ENCODE measurements around the gene CACNA2D1.

The CACNA2D1 gene

DNA sequence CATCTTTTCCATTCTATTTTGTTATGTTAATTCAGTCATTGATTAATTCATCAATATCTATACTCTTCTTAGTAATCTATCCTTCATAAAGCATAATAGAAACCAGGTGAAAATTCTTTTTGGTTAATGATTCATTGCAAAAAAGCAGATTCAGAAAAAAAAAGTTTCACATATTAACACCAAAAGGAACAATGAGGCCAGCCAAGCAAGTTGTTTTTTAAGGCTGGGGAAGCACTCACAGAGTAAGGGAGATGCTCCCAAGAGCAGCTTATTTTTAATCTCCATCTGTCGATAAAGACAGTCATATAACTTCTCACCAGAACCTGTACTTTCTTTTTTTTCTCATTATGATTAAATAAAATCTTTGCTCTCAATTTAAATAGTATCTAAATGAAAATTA lies 95.8 kb downstream of the CACNA2D1 start:
- in situ Hi-C loops (cut with HindIII; ENCODE audit: low sequenced_read_pairs): no loop called here

DNA sequence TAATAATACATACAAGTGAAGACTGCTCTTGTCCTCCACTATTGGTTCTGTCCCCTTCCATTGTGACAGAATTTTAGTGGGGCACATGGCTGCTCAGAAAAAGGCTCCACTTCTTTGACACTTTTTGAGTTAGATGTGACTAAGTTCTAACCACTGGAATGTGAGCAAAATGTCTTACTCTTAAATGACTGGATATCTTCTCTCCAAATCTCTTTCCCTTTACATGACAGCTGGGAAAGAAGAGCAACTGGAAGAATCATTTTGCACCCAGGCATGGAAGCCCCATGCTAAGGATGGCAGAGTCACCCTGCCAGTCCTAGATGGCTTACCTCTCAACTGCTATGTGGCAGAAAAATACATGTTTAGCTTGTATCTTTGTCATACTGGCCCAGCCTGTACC lies 97.7 kb downstream of the CACNA2D1 start:
- in situ Hi-C loops (cut with HindIII; ENCODE audit: low sequenced_read_pairs): no loop called here

DNA sequence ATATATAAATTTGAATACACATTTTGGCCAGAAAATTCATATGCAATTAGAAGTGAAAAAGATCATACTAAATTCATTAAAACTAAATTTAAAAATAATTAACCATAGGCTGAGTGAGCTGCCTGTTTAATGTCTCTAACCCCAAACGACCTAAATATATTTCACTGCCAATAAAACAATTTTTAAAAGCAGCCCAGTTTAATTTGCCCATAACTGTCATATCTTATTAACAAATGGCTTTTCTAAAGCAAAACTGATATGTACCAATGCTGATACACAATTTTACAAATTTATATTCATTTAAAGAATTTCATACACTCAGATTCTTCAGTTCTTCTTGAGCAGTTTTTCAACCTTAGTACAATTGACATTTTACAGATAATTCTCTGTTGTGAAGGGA lies 99.9 kb downstream of the CACNA2D1 start:
- in situ Hi-C loops (cut with HindIII; ENCODE audit: low sequenced_read_pairs): no loop called here

DNA sequence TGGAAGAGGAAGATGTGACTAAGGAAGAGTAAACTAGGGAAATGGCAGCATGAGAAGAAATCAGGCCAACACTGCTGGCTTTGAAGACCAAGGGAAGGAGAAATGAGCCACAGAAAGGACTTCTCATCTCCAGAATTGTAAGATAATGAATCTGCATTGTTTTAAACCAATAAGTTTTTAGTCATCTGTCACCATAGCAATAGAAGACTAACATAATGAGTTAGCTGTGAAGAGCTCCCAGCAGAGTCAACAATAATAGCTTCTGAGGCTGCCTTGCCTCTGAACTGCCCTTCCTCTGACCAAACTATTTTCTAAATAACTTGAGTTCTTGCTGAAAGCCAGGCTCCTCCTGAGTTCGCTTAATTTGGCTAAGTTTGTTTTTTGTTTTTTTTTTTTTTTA lies 103.6 kb downstream of the CACNA2D1 start:
- in situ Hi-C loops (cut with HindIII; ENCODE audit: low sequenced_read_pairs): no loop called here

DNA sequence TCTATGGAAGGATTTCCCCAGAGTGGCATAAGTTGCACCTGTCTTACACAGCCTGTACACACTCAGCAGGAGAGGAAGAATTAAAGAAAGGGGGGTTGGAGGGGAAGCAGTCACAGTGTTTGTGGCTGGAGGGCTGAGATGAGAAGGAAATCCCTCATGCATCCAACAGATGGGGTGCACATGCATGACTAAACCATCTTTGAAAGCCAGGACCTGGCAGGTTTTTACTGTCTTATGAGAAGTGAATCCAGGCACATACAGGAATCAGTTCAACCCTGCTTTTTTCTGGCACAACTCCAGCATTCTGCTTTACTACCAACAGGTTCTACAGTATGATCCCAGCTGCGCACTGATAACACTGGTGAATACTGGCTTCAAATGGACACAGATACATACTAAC lies 107.7 kb downstream of the CACNA2D1 start:
- in situ Hi-C loops (cut with HindIII; ENCODE audit: low sequenced_read_pairs): no loop called here

DNA sequence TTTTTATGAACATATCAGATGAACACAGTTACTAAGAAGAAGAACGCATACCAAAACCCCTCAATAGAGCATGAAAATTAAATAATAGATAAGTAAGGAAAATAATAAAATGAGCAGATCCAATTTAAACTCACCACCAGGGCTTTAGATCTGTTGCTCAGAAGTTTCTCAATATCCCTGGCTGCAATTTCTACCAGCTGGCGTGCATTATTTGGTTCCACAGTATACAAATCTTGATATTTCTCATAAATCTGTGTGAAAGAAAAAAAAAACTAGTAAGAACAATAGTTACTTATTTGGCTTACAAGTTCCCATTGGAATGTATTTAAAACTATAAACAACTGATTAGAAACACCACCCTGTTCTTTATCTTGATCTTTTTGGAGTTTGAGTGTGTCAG lies 108.6 kb downstream of the CACNA2D1 start:
- in situ Hi-C loops (cut with HindIII; ENCODE audit: low sequenced_read_pairs): no loop called here

DNA sequence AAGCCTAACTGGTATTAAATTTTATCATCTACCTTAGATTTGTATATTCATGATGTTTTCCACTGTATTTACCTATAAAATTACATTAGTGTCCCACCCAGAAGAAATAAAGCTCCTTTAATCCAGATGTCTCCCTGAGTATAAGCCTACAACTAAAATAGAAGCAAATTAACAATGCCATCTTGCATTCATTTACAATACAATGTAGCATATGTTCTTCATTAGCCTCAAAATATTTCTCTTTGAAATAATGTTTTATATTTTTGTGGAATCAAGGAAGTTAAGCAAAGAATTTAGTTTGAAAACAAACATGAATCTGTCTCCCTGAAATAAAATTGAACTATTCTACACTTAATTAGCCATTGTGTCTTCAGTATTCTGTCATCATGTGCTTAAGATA lies 112.3 kb downstream of the CACNA2D1 start:
- in situ Hi-C loops (cut with HindIII; ENCODE audit: low sequenced_read_pairs): no loop called here

DNA sequence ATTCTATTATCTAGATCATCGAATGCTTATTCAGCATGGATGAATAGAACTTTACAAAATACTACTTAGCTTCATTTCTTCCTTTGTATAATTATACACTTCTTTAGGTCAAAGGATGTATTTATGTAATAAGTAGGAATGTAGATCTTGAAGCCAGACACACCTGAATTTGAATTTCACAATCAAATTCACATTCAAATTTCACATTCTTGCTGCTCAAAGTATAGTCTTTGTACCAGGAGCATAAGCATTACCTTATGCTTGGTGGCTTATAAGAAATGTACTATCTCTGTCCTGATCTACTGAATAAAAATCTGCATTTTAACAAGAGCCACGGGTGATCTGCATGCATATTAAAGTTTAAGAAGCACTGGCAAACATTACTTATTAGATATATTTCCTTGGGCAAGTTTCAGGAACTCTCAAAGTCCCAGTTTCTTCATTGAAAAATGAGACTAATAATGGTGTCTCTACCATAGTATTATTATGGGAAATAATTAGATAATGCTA lies 112.8 kb downstream of the CACNA2D1 start:
- in situ Hi-C loops (cut with HindIII; ENCODE audit: low sequenced_read_pairs): no loop called here

DNA sequence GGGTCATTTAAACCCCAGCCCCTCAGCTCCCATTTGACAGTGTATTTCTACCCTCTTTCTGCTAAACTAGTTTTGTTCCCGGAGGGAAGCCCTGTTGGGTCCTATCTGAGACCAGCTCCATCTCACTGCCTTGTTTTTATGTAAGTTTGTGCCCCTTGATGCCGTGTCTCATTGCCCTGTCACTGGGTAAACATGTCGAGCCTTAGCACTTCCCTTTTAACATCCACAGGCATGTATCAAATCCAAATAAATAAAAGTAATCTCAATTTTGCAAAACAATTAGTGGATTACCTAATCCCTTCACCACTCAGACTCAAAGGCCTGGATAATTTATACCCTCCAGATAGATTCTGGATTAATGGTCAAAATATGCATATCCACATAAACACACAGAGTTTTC lies 115.7 kb downstream of the CACNA2D1 start:
- in situ Hi-C loops (cut with HindIII; ENCODE audit: low sequenced_read_pairs): no loop called here

DNA sequence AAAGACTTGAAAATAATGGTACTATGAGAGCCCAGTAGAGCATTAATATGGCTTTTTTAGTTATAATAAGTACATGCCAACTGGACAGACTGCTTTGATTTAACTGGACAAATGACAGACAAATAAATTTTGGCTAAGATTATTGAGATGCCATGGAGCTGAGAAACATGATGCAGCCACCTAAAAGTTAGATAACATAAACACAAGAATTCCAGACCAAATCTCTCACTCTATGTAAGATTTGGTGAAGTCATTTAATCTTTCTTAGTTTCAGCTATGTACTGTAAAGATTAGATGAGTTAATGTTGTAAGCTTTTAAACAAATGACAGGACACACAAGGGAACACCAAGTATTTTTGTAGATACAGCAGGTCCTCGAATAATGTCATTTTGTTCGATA lies 118.2 kb downstream of the CACNA2D1 start:
- in situ Hi-C loops (cut with HindIII; ENCODE audit: low sequenced_read_pairs): no loop called here

DNA sequence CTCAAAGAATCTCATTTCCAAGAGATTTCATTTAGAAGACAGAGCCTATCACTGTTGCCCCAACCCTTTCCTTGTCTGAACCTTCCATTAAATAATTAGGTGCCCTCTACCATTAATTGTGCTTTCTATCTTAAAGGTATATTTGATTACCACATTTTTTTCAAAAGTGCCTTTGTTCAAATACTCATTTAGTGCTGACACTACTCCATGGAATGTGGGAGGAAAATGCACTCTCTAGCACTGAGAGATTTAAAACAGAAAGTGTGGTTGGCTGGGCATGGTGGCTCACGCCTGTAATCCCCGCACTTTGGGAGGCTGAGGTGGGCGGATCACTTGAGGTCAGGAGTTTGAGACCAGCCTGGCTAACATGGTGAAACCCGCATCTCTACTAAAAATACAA lies 119.8 kb downstream of the CACNA2D1 start:
- in situ Hi-C loops (cut with HindIII; ENCODE audit: low sequenced_read_pairs): no loop called here

DNA sequence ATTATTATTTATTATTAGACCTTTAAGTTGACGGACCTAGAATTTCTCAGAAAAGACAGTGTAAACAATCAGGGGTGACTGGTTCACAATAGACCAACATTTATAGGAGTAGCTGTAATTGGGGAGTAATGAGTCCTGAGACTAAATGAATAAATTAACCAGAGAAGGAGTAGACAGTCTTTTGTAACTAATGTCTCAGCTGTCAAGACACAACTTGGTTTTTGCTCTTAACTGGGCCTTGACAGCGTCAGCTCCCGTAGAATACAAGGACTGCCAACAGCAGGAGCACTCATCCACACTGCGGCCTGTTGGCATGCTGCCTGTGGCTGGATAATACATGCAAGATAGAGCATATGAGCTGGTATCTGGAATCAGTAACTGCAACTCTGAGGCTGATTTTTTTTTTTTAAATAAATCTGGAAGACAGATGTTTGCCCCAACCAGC lies 123.9 kb downstream of the CACNA2D1 start:
- in situ Hi-C loops (cut with HindIII; ENCODE audit: low sequenced_read_pairs): no loop called here

DNA sequence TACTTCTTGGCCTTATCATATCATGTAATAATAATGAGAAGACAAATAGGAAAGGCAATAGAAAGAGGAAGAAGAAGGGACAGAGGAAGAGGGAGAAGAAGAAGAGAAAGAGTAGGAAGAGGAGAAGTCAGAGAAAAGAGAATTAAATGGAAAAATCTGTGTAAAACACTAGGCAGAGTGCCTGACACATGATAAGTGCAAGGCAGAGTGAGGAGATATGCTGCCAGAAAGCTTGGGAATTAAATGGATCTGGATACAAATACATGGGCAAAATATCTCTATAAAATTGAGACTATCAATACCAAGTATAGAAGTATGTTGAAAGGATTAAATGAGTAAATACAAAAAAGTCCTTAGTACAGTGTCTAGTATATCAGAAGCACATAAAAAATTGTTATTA lies 124.8 kb downstream of the CACNA2D1 start:
- in situ Hi-C loops (cut with HindIII; ENCODE audit: low sequenced_read_pairs): no loop called here

DNA sequence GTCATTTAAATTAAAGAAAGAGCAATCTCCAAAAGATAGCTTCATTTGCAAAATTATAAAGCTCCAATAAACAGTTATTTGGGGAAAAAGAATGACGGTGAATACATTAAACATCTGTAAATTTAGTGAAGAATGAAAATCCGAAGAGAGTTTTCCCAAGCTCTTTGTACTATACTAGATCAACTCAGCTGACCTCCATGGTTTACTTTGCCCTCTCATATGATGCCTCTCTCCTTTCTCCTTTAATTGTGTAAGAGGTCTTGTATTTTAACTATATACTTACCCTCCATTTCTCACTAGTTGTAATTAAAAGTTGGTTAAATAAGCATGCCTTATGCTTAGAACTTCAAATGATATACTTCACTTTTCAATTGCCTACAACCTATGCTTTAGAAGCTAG lies 125.8 kb downstream of the CACNA2D1 start:
- in situ Hi-C loops (cut with HindIII; ENCODE audit: low sequenced_read_pairs): no loop called here

DNA sequence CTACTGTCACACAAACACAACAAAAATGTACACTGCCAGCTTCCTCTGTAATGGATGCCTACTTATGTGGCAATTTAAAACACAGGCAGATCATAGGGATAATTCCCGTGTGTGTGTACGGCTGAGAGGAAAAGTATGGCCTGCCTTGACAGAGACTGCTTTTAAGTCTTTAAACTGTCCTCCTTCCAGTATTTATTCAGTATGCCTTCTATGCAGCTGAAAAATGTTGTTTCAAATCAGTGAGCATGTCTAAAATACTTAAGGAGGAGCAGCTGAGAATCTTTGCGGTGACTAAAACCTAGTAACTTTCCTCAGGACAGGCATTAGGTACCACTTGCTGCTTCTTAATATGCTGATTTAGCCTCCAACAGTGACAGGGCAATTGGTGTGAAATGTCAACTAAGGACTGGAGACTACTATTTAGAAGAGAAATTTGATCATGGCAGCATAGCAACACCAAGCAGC lies 126.3 kb downstream of the CACNA2D1 start:
- in situ Hi-C loops (cut with HindIII; ENCODE audit: low sequenced_read_pairs): no loop called here

DNA sequence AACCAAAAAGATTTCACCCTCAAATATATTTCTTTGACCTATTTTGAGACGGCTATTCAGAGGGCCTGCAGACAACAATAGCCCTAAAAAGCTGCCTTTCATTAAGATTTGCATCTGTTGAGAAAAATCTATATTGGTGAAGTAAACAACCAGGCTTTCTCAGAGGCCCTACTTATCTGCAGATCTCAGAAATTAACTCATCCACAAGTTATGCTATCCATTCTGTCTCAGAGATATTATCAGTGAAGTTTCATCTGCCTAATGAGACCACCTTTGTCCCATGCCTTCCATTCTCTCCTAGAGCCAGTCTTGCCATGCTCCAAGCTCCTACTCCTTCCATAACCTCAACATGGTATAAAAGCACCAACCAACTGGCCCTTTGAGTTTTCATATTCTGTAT lies 130.3 kb downstream of the CACNA2D1 start:
- in situ Hi-C loops (cut with HindIII; ENCODE audit: low sequenced_read_pairs): no loop called here

DNA sequence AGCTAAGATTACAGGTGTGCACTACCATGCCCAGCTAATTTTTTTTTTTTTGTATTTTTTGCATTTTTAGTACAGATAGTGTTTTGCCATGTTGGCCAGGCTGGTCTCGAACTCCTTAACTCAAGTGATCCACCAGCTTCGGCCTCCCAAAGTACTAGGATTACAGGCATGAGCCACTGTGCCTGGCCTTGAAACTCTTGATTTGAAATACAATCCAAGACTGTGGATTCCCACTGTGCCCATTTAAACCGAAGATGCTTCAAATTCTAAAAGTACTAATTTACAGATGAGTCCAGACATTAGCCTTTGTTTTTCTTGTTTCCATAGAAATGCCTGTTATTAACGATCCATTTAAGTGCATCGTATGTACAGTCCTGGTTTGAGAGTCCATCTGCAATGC lies 130.9 kb downstream of the CACNA2D1 start:
- in situ Hi-C loops (cut with HindIII; ENCODE audit: low sequenced_read_pairs): no loop called here

DNA sequence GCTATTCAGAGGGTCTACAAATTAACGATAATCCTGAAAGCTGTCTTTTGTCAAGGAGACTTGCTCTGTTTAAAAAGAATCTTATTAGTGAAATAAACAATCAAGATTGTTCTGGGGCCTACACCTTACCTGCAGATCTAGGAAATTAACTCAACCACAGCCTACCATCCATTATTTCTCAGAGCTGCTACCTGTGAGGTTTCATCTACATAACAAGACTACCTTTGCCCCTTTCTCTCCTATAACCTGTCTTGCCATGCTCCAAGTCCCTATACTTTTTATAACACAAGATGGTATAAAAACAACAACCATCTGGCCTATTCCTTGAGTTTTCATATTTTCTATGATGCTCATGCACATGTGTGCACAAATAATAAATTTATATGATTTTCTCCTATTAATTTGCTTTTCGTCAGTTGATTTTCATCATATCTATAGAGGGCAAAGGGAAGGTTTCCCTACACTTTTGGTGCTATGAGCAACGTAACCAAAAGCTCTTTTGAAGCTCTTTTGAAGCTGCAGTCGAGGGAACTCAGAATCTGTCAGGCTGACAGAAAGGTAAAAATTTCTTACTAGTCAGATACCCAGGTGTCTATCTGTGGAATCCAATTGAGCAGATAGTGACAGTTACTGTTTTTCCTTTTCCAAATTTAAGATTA lies 138.1 kb downstream of the CACNA2D1 start:
- in situ Hi-C loops (cut with HindIII; ENCODE audit: low sequenced_read_pairs): no loop called here

DNA sequence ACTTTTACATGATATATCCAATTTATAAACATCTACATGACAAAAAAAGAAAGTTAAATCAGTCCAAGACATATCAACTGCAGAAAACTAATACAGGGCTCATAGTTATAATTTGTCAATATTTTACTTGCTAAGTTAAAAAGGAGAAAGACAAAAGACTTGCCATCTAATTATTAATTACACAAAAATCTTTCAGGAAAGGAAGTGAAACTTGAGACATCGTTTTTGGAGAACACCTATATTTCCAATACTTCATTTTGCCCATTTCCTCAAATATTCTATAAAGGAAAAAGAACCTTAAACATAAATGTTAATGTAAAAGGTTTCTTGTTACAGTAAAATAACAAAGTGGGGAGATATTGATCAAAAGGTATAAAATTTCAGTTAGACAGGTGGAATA lies 148.7 kb downstream of the CACNA2D1 start:
- in situ Hi-C loops (cut with HindIII; ENCODE audit: low sequenced_read_pairs): no loop called here

DNA sequence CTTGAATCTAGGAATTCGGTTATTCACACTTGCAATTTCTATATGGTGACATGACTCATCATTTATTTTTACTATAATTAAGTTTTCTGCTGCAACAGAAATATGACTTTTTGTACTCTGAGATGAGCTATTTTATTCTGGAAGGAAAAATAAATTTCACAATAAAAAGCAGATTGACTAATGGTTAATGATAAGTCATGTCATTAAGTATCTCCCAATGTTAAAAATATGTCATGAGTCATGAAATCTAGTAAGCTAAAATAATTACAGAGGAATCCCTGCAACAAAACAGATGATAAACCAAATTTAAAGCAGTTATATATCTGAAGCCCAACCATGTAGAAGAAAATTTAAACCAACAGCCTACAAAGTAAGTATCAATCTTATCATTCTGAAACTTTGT lies 149.2 kb downstream of the CACNA2D1 start:
- in situ Hi-C loops (cut with HindIII; ENCODE audit: low sequenced_read_pairs): no loop called here

DNA sequence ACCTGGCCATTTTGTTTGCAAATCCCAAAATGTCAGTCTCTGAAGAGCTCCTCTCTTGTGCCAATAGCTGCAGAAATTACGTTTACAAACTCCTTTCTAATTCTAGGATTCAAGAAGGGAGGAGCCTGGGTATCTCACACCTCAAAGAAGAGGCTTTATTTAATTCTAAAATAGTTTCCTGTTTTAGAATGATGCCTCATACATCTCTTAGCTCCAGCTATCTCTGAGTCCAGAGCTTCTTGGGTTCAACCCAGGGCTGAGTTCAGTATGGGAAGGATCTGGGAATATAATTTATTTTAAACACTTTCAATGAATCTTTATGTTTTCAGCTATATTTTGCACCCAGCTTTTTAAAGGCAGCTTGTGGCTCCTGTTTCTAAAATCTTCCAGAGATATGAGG lies 150.1 kb downstream of the CACNA2D1 start:
- in situ Hi-C loops (cut with HindIII; ENCODE audit: low sequenced_read_pairs): no loop called here

DNA sequence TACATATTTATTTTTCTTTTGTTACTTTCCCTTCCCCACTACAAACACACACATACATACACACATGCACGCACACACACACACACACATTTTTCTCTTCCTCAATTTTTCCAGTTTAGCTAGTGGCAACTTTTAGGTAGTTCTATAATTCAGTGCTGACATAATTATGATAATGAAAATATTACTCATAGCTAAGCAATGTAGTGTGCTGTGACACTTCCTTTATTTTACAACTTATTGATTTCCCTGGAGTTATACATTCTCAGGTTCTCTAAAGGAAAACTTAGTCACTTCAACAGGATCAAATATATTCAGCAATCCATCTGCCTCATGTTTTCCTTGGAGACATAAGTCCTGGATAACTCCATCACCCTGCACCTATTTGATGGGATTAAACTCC lies 151.6 kb downstream of the CACNA2D1 start:
- in situ Hi-C loops (cut with HindIII; ENCODE audit: low sequenced_read_pairs): no loop called here

DNA sequence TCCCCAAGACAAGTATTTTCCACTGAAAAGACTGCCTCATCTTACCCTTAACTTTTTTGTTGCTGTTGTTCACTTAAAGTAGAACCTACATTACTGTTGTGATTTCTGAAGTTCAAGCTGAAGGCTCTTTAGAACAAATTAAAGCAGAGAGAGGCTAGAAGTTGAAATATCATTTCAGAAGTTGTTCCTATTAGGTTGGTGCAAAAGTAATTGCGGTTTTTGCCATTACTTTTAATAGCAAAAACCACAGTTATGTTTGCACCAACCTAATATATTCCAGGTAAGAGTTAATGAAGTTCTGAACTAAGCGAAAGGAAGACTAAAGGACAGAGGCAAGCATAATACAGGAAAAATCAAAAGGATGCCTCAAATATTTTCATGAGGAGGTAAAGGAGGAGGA lies 153.7 kb downstream of the CACNA2D1 start:
- in situ Hi-C loops (cut with HindIII; ENCODE audit: low sequenced_read_pairs): no loop called here

Measured in DLD1 (cell line).